ENCODE data around the gene WDR82.

Gene WDR82

GRCh38 chr3:52236424-52236886 is 42.0 kb downstream of the WDR82 start:
- no peak for DNase-seq

DNA sequence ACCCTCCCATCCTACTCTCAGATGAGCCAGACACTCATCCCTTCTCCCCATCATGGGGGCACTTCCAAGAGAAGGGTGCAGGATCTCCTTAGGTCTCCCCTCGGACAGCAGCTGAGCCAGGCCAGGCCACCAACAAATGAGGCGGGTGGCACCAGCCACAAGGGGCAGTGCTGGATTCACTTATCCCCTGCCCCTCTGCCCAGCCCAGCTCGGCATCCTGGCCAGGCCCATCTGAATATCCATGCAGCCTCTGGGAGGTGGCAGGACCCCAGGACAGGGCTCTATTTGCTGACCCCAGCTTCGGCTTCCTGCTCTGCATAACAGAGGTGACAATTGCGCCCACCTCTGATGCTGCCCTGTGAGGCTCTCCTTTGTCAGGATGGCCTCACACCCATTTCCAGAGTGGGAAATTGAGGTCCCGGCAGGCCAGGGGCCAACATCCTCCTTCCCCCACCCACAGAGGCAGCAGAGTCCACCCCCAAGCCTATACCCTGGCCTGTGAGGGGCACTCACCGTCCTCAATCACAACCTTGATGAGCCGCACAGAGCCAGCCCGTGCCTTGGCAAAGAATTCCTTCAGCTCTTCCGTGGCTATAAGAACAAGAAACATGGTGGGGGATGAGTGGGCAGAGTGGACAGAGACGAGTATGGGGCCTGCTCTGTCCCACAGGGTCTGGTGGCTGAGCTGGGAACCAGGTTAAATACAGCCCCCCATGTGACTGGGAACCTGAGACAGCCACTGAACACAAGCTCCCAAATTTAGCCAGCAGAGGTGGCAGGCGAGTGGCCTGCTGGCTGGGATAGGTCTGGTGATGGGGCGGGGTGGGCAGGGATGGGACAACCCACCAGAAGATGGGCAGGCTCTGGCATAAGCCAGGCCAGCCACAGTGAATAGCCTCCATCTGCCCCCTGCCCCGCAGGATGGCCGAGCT is 43.7 kb downstream of the WDR82 start:
- DNase-seq = no peak

GRCh38 chr3:52233968-52234367 is 44.5 kb downstream of the WDR82 start:
- DNase-seq = no peak

- no peak for DNase-seq
Measured at GRCh38 chr3:52233108-52233591, 45.3 kb downstream of the WDR82 start.

DNA sequence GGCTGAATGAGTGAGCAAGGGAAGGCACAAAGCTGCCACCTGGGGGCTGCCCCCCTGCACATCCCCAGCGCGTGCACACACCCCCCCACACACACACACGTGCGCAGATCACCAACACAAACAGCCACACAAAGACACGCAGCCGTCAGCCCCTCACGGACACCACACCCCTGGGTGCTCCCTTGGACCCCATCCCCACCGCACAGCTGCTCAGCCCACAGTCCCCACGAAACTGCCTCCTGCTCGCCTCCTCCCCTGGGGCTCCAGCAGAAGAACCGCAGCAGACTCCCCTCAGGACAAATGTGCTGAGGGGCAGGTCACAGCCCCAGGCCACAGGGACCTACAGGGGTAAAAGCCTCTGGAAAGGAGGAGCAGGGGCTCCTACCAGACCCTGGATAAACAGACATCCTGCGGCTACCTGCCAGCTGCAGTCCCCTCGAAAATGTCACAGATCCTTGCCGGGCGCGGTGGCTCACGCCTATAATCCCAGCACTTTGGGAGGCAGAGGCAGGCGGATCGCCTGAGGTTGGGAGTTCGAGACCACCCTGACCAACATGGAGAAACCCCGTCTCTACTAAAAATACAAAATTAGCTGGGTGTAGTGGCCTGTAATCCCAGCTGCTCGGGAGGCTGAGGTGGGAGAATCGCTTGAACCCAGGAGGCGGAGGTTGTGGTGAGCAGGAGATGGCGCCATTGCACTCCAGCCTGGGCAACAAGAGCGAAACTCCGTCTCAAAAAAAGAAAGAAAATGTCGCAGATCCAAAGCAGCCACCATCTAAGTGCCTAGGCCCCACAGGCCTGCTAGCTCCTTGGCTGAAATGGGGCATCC is 46.0 kb downstream of the WDR82 start:
- no peak for DNase-seq

- DNase-seq = peak; percentile 97
Measured at GRCh38 chr3:52231502-52232278, 46.8 kb downstream of the WDR82 start.

GRCh38 chr3:52230889-52231499 is 47.5 kb downstream of the WDR82 start:
- no peak for DNase-seq

- no peak for DNase-seq
Measured at GRCh38 chr3:52230461-52230860, 48.0 kb downstream of the WDR82 start.

DNA sequence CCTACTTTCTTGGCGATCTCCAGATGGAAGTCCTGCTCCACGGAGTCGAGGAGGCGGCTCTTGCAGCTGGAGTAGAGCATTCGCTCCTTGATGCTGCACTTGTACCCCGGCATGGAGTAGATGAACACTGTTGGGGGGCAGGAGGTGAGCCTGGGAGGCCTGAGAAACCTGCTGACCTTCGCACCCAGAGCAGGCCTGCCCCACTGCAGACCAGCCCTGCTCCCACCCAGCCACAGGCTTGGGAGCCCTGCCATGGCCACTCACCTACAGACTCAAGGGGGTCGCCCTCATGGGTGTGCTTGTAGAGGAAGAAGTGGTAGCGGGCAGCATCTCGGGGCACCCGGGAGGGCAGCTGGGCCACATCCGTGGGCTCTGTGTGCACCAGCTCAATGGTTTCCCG is 48.8 kb downstream of the WDR82 start:
- no peak for DNase-seq

- no peak for DNase-seq
Measured at GRCh38 chr3:52228751-52229291, 49.6 kb downstream of the WDR82 start.

GRCh38 chr3:52228266-52228665 is 50.2 kb downstream of the WDR82 start:
- DNase-seq = no peak

GRCh38 chr3:52227766-52228165 is 50.7 kb downstream of the WDR82 start:
- DNase-seq = no peak

DNA sequence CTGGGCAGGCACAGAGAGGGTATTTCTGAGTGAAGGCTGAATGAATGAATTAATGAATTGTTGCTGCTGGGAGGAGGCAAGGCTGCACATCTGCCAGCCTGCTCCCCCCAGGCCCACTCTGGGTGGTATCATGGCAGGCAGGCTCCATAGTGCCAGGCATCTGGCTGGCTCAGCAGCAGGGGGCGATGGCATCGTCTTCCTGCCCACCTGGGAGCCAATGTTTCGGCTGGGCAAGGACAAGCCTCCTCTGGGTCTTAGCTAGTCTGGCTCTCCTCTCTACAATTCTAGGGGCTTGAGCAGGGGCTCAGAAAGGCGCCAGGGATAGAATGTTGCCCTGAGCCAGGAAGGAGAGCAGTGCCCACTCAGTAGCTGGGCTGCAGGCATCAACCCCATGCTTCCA is 51.3 kb downstream of the WDR82 start:
- DNase-seq = no peak

DNA sequence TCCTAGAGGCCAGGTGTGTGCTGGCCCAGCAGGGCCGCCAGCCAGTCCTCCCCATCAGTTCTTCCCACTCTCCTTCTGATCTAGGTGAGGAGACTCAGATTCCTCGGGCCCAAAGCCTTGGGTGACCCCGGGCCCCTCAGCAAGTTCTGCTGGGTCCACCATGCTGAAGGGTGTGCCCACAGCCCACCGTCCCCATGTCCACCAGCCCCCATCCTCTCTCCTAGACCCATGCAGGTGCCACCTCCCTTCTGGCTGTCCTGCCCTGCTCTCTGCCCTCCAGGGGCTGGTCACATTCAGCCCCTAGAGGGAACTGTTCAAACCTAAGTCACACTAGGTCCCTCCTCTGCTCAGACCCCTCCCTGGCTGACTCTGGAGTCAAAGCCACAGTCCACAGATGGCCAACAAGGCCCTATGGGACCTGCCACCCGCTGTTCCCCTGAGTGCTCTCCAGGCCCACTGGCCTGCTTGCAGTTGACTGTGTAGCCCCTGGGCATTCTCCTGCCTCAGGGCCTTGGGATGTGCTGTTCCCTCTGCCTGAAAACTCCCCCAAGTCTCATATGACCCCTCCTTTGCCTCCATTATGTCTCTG is 52.1 kb downstream of the WDR82 start:
- no peak for DNase-seq

DNA sequence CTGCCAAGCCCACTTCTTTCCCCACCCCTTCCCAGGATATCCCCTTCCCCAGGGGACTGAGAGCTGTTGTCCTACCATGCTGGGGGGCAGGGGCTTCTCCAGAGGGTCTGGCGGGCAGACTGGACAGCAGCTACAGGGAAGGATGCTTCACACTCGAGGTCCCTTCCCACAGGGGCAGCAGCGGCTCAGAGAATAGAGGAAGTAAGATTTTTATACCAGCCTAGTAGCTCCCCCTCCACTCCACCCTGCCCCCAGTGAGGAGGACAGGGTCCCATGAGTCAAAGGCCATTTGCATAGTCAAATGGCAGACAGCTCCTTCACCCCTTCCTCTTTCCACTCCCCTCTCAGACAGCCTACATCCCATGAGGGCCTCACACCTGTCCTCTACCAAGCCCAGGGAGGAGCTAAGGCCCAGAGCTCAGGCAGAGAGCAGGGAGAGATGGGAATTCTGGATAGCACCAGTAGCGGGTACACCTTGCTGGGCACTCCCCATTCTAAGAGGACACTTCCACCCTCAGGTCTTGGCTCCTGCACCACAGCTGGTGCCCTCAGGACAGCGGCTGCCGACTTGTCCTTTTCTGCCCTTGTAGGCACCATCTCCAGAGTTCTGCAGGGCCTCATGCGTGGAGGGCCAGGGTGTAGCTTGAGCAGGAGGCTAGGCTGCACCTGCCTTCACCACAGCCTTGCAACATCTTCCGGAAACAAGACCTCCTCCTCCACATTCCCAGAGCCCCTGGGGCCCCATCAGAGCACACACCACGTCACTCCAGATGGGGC is 52.8 kb downstream of the WDR82 start, which contains the start of gene TLR9:
TLR9 (minus strand) TSS at position 194 of the 777 bp plus-strand sequence; CDS start at position 78, 116 bp downstream.
- DNase-seq = no peak

- no peak for DNase-seq
Measured at GRCh38 chr3:52223449-52224408, 54.7 kb downstream of the WDR82 start.

GRCh38 chr3:52222319-52223221 is 55.9 kb downstream of the WDR82 start:
- DNase-seq = no peak
